ENCODE data around the gene SLC35B3. TPM values are rescaled to one million over a fixed set of nuclear protein-coding genes. Genes with fewer than 3 reads are reported as not detected.

SLC35B3 gene
- total and polyA plus RNA-seq, 10 of the 15 experiments (the other 5 are each of a cell fraction or from before 2014, with no cell fraction given): 10.5 to 28.1 (median 12.4) TPM

GRCh38 chr6:8435093-8435844 is at the start of gene SLC35B3 (continued):
- TF ChIP-seq CEBPZ (IDR thresholded peaks at IDR 0.05; ENCODE audit: low read depth, low read length) (no peak), NR2F1 (conservative IDR thresholded peaks at IDR 0.05) (0 out of 2 replicates have a peak, but pooled peaks have one; percentile 50), REST (IDR thresholded peaks at IDR 0.05; ENCODE audit: low read depth, low read length) (no peak), IKZF1 (conservative IDR thresholded peaks at IDR 0.05) (peak; percentile 96), FOS (IDR thresholded peaks at IDR 0.05; ENCODE audit: borderline replicate concordance, extremely low read depth, insufficient read length) (no peak), MLLT1 (IDR thresholded peaks at IDR 0.05) (no peak; the same call in 1 of the 2 replicates), MEF2A (IDR thresholded peaks at IDR 0.05; ENCODE audit: insufficient read depth, low read depth, low read length) (no peak), SREBF2 (IDR thresholded peaks at IDR 0.05; ENCODE audit: low read length) (no peak), ESRRA (IDR thresholded peaks at IDR 0.05; ENCODE audit: low read length) (no peak), PML (IDR thresholded peaks at IDR 0.05; ENCODE audit: low read length) (peak; percentile 86), BCLAF1 (IDR thresholded peaks at IDR 0.05) (no peak), FOXK2 (IDR thresholded peaks at IDR 0.05) (no peak), SMC3 (IDR thresholded peaks at IDR 0.05; ENCODE audit: borderline replicate concordance, low read length) (no peak), TCF7 (IDR thresholded peaks at IDR 0.05; ENCODE audit: borderline replicate concordance) (no peak)

Data from GM12878 (cell line).